A549 (cell line): ENCODE data around the gene CHPT1. TPM values are rescaled to one million over a fixed set of nuclear protein-coding genes. Genes with fewer than 3 reads are reported as not detected.

Source experiments
- ATAC-seq, 2 experiments: fragments of 200-7000 bp in 1 of 2; fragments of >200 bp in 1 of 2; cut with Nextera tagmentation in 1 of 2; cut with Tn5 transposase in 1 of 2; 3 replicates each; pipeline versions ENCODE4 v1.8.0 to v1.9.1; 2018 to 2020; ENCODE audit warnings: mild to moderate bottlenecking in 1 of 2, moderate library complexity in 1 of 2
- CTCF ChIA-PET: fragments of 300-600 bp; sonication (Branson Sonifier 250); formaldehyde crosslinking; extraction: SDS; loops from one replicate; lab custom pipeline; 2021; ENCODE audit warnings: antibody characterized with exemption, inconsistent platforms; lab: Yijun Ruan, JAX
- POLR2A ChIA-PET: fragments of 350-600 bp; formaldehyde crosslinking; extraction: SDS; loops from one replicate; lab custom pipeline; 2021; ENCODE audit warnings: antibody characterized with exemption, inconsistent platforms; lab: Yijun Ruan, JAX
- DNase-seq, 2 experiments: peaks; one replicate each; pipeline versions ENCODE4 v3.0.0 to v3.0.0-alpha.2; 2011 to 2016; ENCODE audit warnings: low read depth in 1 of 2, low spot score in 1 of 2
- FAIRE-seq: peaks from 2 replicates; lab custom pipeline; 2011; peaks lifted over from hg19 to GRCh38; lab: Jason Lieb, UNC
- H3K27ac ChIP-seq, 2 experiments: fragments of >200 bp; sonication (Bioruptor Twin); formaldehyde crosslinking; 3 replicates each; pipeline ENCODE4 v1.5.1; 2016 to 2017
- H3K4me1 ChIP-seq: fragments of >200 bp; sonication (Bioruptor Twin); formaldehyde crosslinking; 3 replicates; pipeline ENCODE4 v1.6.1; 2016
- H3K4me2 ChIP-seq: fragments of >200 bp; sonication (Bioruptor Twin); formaldehyde crosslinking; 3 replicates; pipeline ENCODE4 v1.6.1; 2016
- H3K4me3 ChIP-seq: fragments of >200 bp; sonication (Bioruptor Twin); formaldehyde crosslinking; 3 replicates; pipeline ENCODE4 v1.5.1; 2016
- H3K9me3 ChIP-seq: fragments of >200 bp; sonication (Bioruptor Twin); formaldehyde crosslinking; 3 replicates; pipeline ENCODE4 v1.6.1; 2016
- BHLHE40 ChIP-seq: IDR thresholded peaks from 2 replicates; pipeline ENCODE4 v1.6.1; 2012; ENCODE audit warnings: low read depth, low read length, inconsistent platforms
- CBX8 ChIP-seq: fragments of 200-600 bp; sonication (generic); IDR thresholded peaks from 2 replicates; pipeline ENCODE4 v1.6.1; 2016
- CEBPB ChIP-seq, 2 experiments: fragments of >200 bp in 1 of 2; sonication (Bioruptor Twin) in 1 of 2; formaldehyde crosslinking in 1 of 2; IDR thresholded peaks; 2 replicates each; pipeline ENCODE4 v1.6.1; 2012 to 2016
- CHD2 ChIP-seq: fragments of 150-350 bp; IDR thresholded peaks from 2 replicates; pipeline ENCODE4 v1.6.1; 2014; ENCODE audit warnings: low read length; ENCODE audit not compliant: partially characterized antibody
- CHD4 ChIP-seq: fragments of 200-600 bp; sonication (generic); IDR thresholded peaks from 2 replicates; pipeline ENCODE4 v1.6.1; 2016; ENCODE audit warnings: antibody characterized with exemption, mild to moderate bottlenecking, borderline replicate concordance
- E2F6 ChIP-seq: IDR thresholded peaks from 2 replicates; pipeline ENCODE4 v1.6.1; 2012; ENCODE audit warnings: low read depth, borderline replicate concordance
- ESRRA ChIP-seq: fragments of 150-350 bp; IDR thresholded peaks from 2 replicates; pipeline ENCODE4 v1.6.1; 2014; ENCODE audit warnings: mild to moderate bottlenecking, low read length, borderline replicate concordance
- FOSB ChIP-seq: fragments of 250-450 bp; sonication (Bioruptor Pico); IDR thresholded peaks from 2 replicates; pipeline ENCODE4 v1.5.0; 2020; ENCODE audit warnings: mild to moderate bottlenecking, moderate library complexity
- HDAC2 ChIP-seq: fragments of 200-600 bp; sonication (generic); IDR thresholded peaks from 2 replicates; pipeline ENCODE4 v1.6.1; 2016
- HEYL ChIP-seq: fragments of 250-450 bp; sonication (Bioruptor Pico); IDR thresholded peaks from 2 replicates; pipeline ENCODE4 v1.8.0; 2021; ENCODE audit warnings: mild to moderate bottlenecking, moderate library complexity
- HOXA7 ChIP-seq: fragments of 250-450 bp; sonication (Bioruptor Pico); IDR thresholded peaks from 2 replicates; pipeline ENCODE4 v1.5.0; 2020; ENCODE audit warnings: mild to moderate bottlenecking, moderate library complexity
- HOXB5 ChIP-seq: fragments of 250-450 bp; sonication (Bioruptor Pico); IDR thresholded peaks from 2 replicates; pipeline ENCODE4 v1.5.0; 2020; ENCODE audit warnings: mild to moderate bottlenecking, moderate library complexity
- JUN ChIP-seq, 2 experiments: fragments of >200 bp; sonication (Bioruptor Twin); formaldehyde crosslinking; IDR thresholded peaks; 2 replicates in 1 of 2; 3 replicates in 1 of 2; pipeline ENCODE4 v1.6.1; 2016 to 2017
- JUNB ChIP-seq: fragments of >200 bp; sonication (Bioruptor Twin); formaldehyde crosslinking; IDR thresholded peaks from 2 replicates; pipeline ENCODE4 v1.6.1; 2016
- NFE2L2 ChIP-seq: fragments of 150-350 bp; conservative IDR thresholded peaks from 2 replicates; pipeline ENCODE4 v1.6.1; 2014; ENCODE audit warnings: low read length
- NR3C1 ChIP-seq: fragments of >200 bp; sonication (Bioruptor Twin); formaldehyde crosslinking; IDR thresholded peaks from 3 replicates; pipeline ENCODE4 v1.6.1; 2017
- PHF8 ChIP-seq: fragments of 200-600 bp; sonication (generic); IDR thresholded peaks from 2 replicates; pipeline ENCODE4 v1.6.1; 2016; ENCODE audit warnings: low read depth, mild to moderate bottlenecking, antibody characterized with exemption, moderate library complexity, borderline replicate concordance
- RARB ChIP-seq: fragments of 250-450 bp; sonication (Bioruptor Pico); IDR thresholded peaks from 2 replicates; pipeline ENCODE4 v1.8.0; 2021; ENCODE audit warnings: mild to moderate bottlenecking, moderate library complexity
- RCOR1 ChIP-seq: fragments of 150-350 bp; IDR thresholded peaks from 2 replicates; pipeline ENCODE4 v1.6.1; 2014; ENCODE audit warnings: antibody characterized with exemption, low read length, low read depth
- RNF2 ChIP-seq: fragments of 200-600 bp; sonication (generic); IDR thresholded peaks from 2 replicates; pipeline ENCODE4 v1.6.1; 2016; ENCODE audit warnings: low read depth, mild to moderate bottlenecking, antibody characterized with exemption, moderate library complexity, borderline replicate concordance
- SREBF2 ChIP-seq: fragments of 450-650 bp; IDR thresholded peaks from 2 replicates; pipeline ENCODE4 v1.6.1; 2014; ENCODE audit warnings: mild to moderate bottlenecking, moderate library complexity
- TFCP2L1 ChIP-seq: fragments of 250-450 bp; sonication (Bioruptor Pico); IDR thresholded peaks from 2 replicates; pipeline ENCODE4 v1.5.0; 2021; ENCODE audit warnings: mild to moderate bottlenecking
- TP53 ChIP-seq: fragments of 250-450 bp; sonication (Bioruptor Pico); IDR thresholded peaks from 2 replicates; pipeline ENCODE4 v1.5.0; 2021; ENCODE audit warnings: mild to moderate bottlenecking, moderate library complexity
- ZFP36 ChIP-seq: fragments of 450-650 bp; IDR thresholded peaks from 2 replicates; pipeline ENCODE4 v1.6.1; 2014; ENCODE audit warnings: borderline replicate concordance; ENCODE audit not compliant: partially characterized antibody
- ZNF302 ChIP-seq: fragments of 250-450 bp; sonication (Bioruptor Pico); IDR thresholded peaks from 2 replicates; pipeline ENCODE4 v1.9.0; 2021; ENCODE audit warnings: inconsistent platforms, mild to moderate bottlenecking, moderate library complexity
- ZSCAN20 ChIP-seq: fragments of 250-450 bp; sonication (Bioruptor Pico); IDR thresholded peaks from 2 replicates; pipeline ENCODE4 v1.8.0; 2022; ENCODE audit warnings: mild to moderate bottlenecking, moderate library complexity
- WGBS: methylation state at CpG from one replicate; pipeline ENCODE4 v1.1.6; 2017; ENCODE audit errors: missing lambda C conversion rate; 5-methylcytosine and 5-hydroxymethylcytosine counted together
- polyA plus RNA-seq, 4 experiments: library from polyadenylated mRNA; depleted of rRNA in 3 of 4; stranded (reverse); fragments of >200 nt; fragmentation: RNase III in 1 of 4; extraction: RNeasy Plus Mini Kit Qiagen cat#74134 plus additional on column Dnase treatment in 1 of 4; gene quantifications; 2 replicates in 3 of 4; 3 replicates in 1 of 4; pipeline ENCODE4 v1.2.3, GENCODE V29; 2011 to 2017

Gene CHPT1
- polyA plus RNA-seq, 2 of the 4 experiments (the other 2 are of a cell fraction): 52.0 to 102 TPM

GRCh38 chr12:101745481-101745880 is 48.0 kb downstream of the CHPT1 start:
- Histone ChIP-seq H3K4me2 (no peak overlapping the region), H3K4me3 (no peak overlapping the region), H3K27ac (no peak overlapping the region)
- DNase-seq (no peak), FAIRE-seq (no peak)
- ChIA-PET POLR2A (no interaction called here), CTCF (interaction anchor here (0.8 to 1.2 kb wide), 2 partner anchors 10 to 14 kb away, joined by 3 to 4 read pairs; no protein-coding TSS in a partner anchor)
- WGBS: 98% methylated on average over 3 of the region's 3 CpGs
- TF ChIP-seq HOXB5 (no peak), TP53 (no peak)
- TF ChIP-seq, all 56 proteins: peak for 0
- no peak for ATAC-seq
- Histone ChIP-seq H3K4me1 (no peaks in the 10 kb centered on the region), H3K9me3 (no peaks in the 10 kb centered on the region)

- FAIRE-seq: no peak
- TF ChIP-seq CHD2: no peak
- no peak for TF ChIP-seq ZFP36
- no peak for TF ChIP-seq JUNB
- no peak for TF ChIP-seq ZSCAN20
- no peak for TF ChIP-seq TFCP2L1 (CRISPR knock-in tag)
- TF ChIP-seq CHD4: no peak
- no peak for TF ChIP-seq JUN (IDR thresholded peaks at IDR 0.05)
- TF ChIP-seq CBX8: no peak
- no peak for TF ChIP-seq HOXA7
- no peak for TF ChIP-seq HEYL (CRISPR knock-in tag)
- no peak for TF ChIP-seq ESRRA
- no peak for TF ChIP-seq NFE2L2
- TF ChIP-seq RARB (CRISPR knock-in tag): no peak
- no peak for ATAC-seq
- CTCF ChIA-PET: interaction anchor here (0.8 to 3.3 kb wide), 5 partner anchors 9 to 94 kb away, joined by 3 to 9 read pairs (median 4); no protein-coding TSS in a partner anchor
- Histone ChIP-seq H3K27ac (no peak overlapping the region), H3K4me3 (no peak overlapping the region), H3K4me2 (no peak overlapping the region), H3K4me1 (no peaks in the 10 kb centered on the region), H3K9me3 (no peaks in the 10 kb centered on the region)
- WGBS: 77% methylated on average over 1 of the region's 1 CpG
- no peak for DNase-seq
- POLR2A ChIA-PET: no interaction called here
Observed at GRCh38 chr12:101746196-101746595, 48.8 kb downstream of the CHPT1 start.

GRCh38 chr12:101746661-101747060 is 49.2 kb downstream of the CHPT1 start:
- FAIRE-seq (no peak), DNase-seq (no peak)
- POLR2A ChIA-PET: no interaction called here

GRCh38 chr12:101747697-101748096 is 50.3 kb downstream of the CHPT1 start:
- no peak for TF ChIP-seq HDAC2
- no peak for TF ChIP-seq SREBF2
- no peak for TF ChIP-seq RNF2
- no peak for TF ChIP-seq CEBPB (IDR thresholded peaks at IDR 0.05)
- no peak for TF ChIP-seq ZFP36
- TF ChIP-seq FOSB (CRISPR knock-in tag): no peak
- no peak for TF ChIP-seq E2F6
- TF ChIP-seq ZNF302: no peak
- TF ChIP-seq NR3C1: no peak
- ChIA-PET POLR2A (no interaction called here), CTCF (interaction anchor here (0.8 to 3.3 kb wide), 4 partner anchors 26 to 333 kb away, joined by 3 to 9 read pairs (median 4); no protein-coding TSS in a partner anchor)
- Histone ChIP-seq H3K4me2 (no peak overlapping the region), H3K4me3 (no peak overlapping the region), H3K4me1 (no peaks in the 10 kb centered on the region), H3K27ac (no peak overlapping the region), H3K9me3 (no peaks in the 10 kb centered on the region)
- no peak for DNase-seq
- no peak for ATAC-seq
- FAIRE-seq: no peak
- 94% methylated on average over 1 of the region's 1 CpG for WGBS

More at GRCh38 chr12:101746661-101747060, 49.2 kb downstream of the CHPT1 start:
- Histone ChIP-seq H3K4me2 (no peak overlapping the region), H3K27ac (no peak overlapping the region), H3K9me3 (no peaks in the 10 kb centered on the region), H3K4me3 (no peak overlapping the region), H3K4me1 (no peaks in the 10 kb centered on the region)
- TF ChIP-seq BHLHE40 (no peak), CHD2 (no peak), PHF8 (no peak), ZFP36 (no peak), NR3C1 (no peak), ZNF302 (no peak), RCOR1 (no peak)
- no peak for ATAC-seq
- CTCF ChIA-PET: interaction anchor here (0.6 to 3.3 kb wide), 8 partner anchors 8 to 1408 kb away, joined by 3 to 9 read pairs (median 4); no protein-coding TSS in a partner anchor
- WGBS: 82% methylated on average over 1 of the region's 1 CpG
